Tibial artery (tissue), 4 donors: ENCODE data around the gene LIFR.

Experiments used
- DNase-seq, 2 donors: peaks; one replicate each; pipeline ENCODE4 v3.0.0-alpha.2; 2019
- H3K27ac ChIP-seq, 2 donors: fragments of 200-600 bp; sonication (generic) in 1 of 2; 1 replicate in 1 of 2; 2 replicates in 1 of 2; pipeline ENCODE4 v1.5.1; 2018 to 2019; ENCODE audit warnings: mild to moderate bottlenecking in 1 of 2
- H3K27me3 ChIP-seq, 2 donors: fragments of 200-600 bp; sonication (generic) in 1 of 2; one replicate each; pipeline versions ENCODE4 v1.5.1 to v1.6.0; 2016 to 2019
- H3K36me3 ChIP-seq, 3 donors: fragments of 200-600 bp; sonication (generic) in 2 of 3; one replicate each; pipeline ENCODE4 v1.5.1; 2016 to 2019; ENCODE audit warnings: mild to moderate bottlenecking in 2 of 3
- H3K4me1 ChIP-seq, 4 donors: fragments of 200-600 bp; sonication (generic) in 2 of 4; 1 replicate in 3 of 4; 2 replicates in 1 of 4; pipeline ENCODE4 v1.5.1; 2016 to 2019
- H3K4me3 ChIP-seq, 2 donors: fragments of 200-600 bp; sonication (generic) in 1 of 2; 1 replicate in 1 of 2; 2 replicates in 1 of 2; pipeline ENCODE4 v1.5.1; 2018 to 2019; ENCODE audit warnings: mild to moderate bottlenecking in 2 of 2
- H3K9me3 ChIP-seq, 3 donors: fragments of 200-600 bp; sonication (generic) in 1 of 3; one replicate each; pipeline ENCODE4 v1.5.1; 2016 to 2019
- CTCF ChIP-seq, 2 experiments: fragments of 200-600 bp in 1 of 2; fragments of 450-650 bp in 1 of 2; IDR thresholded peaks; one replicate each; pipeline ENCODE4 v1.5.1; 2017 to 2019; ENCODE audit warnings: antibody characterized with exemption in 2 of 2, mild to moderate bottlenecking in 1 of 2, moderate library complexity in 1 of 2
- intact Hi-C: fragments of 100-400 bp; cut with DNase I; formaldehyde crosslinking; loops from one replicate; pipeline ENCODE4 v1.15.0; 2023; ENCODE audit warnings: low total_unique reads

The LIFR gene

DNA sequence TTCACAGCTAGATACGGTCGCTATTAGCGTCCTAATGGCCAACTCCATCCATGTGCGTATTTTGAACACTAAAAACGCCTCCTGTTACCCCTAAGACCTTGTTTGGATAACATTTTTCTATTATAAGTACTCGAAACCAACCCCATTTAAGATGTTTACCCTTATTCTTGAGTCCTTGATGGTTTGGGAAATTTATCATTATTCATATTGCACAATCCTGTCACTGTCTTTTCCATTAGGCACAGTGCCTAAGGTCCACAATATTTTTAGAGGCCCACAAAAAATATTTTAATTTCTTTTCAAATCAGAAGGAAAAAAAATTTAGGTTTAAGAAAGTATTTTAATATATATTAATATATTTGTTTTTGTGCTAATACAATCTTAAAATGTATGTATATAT is 1.3 kb upstream of the LIFR start:
- Histone ChIP-seq H3K4me1 (peaks cover 0 to 30% (median 6%) of the 10 kb centered on the region in 4 donors), H3K4me3 (peak overlapping the region; percentile 72 to 90)
- intact Hi-C loops: loop anchor here (5.0 to 10.0 kb wide), 2 partner anchors 110 to 227 kb away; no protein-coding TSS in a partner anchor

DNA sequence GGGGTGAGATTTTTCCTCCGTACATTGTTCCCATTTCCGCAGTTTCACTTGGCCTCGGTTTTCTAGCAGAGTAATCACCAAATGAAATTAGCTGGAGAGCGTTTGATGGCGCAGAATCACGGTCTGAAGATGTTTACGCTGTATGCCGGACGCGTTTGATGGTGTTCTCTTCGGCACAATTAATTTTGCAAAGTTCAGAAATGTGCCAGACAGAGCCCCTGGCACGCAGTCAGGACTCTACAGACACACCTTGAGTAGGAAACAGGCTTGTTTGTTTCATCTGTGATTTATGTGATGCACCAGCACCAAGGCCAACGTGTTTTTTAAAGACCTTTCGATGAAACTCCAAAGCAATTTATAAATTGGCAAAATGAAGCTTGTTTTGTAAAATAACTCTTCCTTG is 863 bp upstream of the LIFR start:
- DNase-seq: no peak
- no peak for TF ChIP-seq CTCF (IDR thresholded peaks at IDR 0.05)
- no peaks in the 10 kb centered on the region for H3K9me3 ChIP-seq
- peak overlapping the region; percentile 72 to 90 for H3K4me3 ChIP-seq
- intact Hi-C loops: loop anchor here (5.0 to 10.0 kb wide), 2 partner anchors 110 to 227 kb away; no protein-coding TSS in a partner anchor
- H3K36me3 ChIP-seq: no peaks in the 10 kb centered on the region
- no peaks in the 10 kb centered on the region for H3K27me3 ChIP-seq
- peaks cover 0 to 35% (median 6%) of the 10 kb centered on the region in 4 donors for H3K4me1 ChIP-seq
- H3K27ac ChIP-seq: peak overlapping the region; percentile 99

More for the DNA sequence above, 1.3 kb upstream of the LIFR start:
- no peaks in the 10 kb centered on the region for H3K9me3 ChIP-seq
- peak overlapping the region; percentile 99 for H3K27ac ChIP-seq
- H3K27me3 ChIP-seq: no peaks in the 10 kb centered on the region
- TF ChIP-seq CTCF (IDR thresholded peaks at IDR 0.05): no peak
- no peak for DNase-seq
- no peaks in the 10 kb centered on the region for H3K36me3 ChIP-seq

- intact Hi-C loops: loop anchor here (5.0 to 10.0 kb wide), 2 partner anchors 109 to 229 kb away; no protein-coding TSS in a partner anchor
- H3K9me3 ChIP-seq: no peaks in the 10 kb centered on the region
- no peak for TF ChIP-seq CTCF (IDR thresholded peaks at IDR 0.05)
- peak overlapping the region; percentile 99 for H3K27ac ChIP-seq
- H3K27me3 ChIP-seq: no peaks in the 10 kb centered on the region
- H3K4me3 ChIP-seq: peak overlapping the region; percentile 72 to 90
- H3K4me1 ChIP-seq: peaks cover 0 to 47% (median 8%) of the 10 kb centered on the region in 4 donors
- H3K36me3 ChIP-seq: no peaks in the 10 kb centered on the region
- no peak for DNase-seq
Measured at GRCh38 chr5:38556088-38556598, 303 bp downstream of the LIFR start.

DNA sequence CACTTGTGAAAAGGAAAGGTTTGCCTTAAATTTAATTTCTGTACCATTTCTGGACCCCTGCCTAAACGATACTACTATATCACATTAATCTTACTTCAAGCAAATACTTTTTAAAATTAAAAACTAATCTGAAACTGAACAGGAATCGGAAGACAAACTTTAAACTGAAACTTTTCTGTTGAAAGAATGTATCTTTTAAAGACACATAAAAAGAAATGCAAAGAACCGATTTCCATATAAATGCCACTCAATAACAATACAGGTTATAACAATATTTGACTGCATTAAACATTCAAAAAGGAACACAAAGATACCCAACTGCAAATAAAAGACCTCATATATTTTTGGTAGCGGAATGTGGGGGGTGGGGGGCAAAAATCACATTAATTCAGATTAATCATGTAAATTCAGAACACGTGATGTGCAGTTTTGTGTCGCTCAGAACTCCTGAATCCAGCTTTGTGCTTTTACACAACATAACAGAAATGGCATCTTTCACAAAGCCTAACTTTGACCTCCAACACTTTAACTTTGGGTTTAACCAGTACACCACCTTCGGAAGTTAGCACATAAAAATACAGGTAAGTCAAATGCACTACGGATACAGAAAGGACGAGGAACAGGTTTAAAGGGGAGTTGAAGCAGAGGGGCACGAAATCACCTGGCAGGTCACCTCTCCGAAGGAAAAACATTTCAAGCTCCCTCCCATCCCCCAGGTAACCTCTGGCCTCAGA is 925 bp downstream of the LIFR start:
- intact Hi-C loops: loop anchor here (5.0 to 10.0 kb wide), 2 partner anchors 108 to 229 kb away; no protein-coding TSS in a partner anchor
- TF ChIP-seq CTCF (IDR thresholded peaks at IDR 0.05): no peak
- Histone ChIP-seq H3K36me3 (no peaks in the 10 kb centered on the region), H3K27ac (peak overlapping the region; percentile 99), H3K4me1 (peaks cover 0 to 53% (median 9%) of the 10 kb centered on the region in 4 donors), H3K9me3 (no peaks in the 10 kb centered on the region), H3K4me3 (peak overlapping the region; percentile 72 to 90), H3K27me3 (no peaks in the 10 kb centered on the region)
- DNase-seq: no peak

- Histone ChIP-seq H3K4me3 (peak overlapping the region; percentile 72 to 90), H3K36me3 (no peaks in the 10 kb centered on the region), H3K4me1 (peaks cover 0 to 60% (median 10%) of the 10 kb centered on the region in 4 donors), H3K27me3 (no peaks in the 10 kb centered on the region), H3K9me3 (no peaks in the 10 kb centered on the region), H3K27ac (peak overlapping the region; percentile 99)
- no peak for DNase-seq
- no peak for TF ChIP-seq CTCF (IDR thresholded peaks at IDR 0.05)
- intact Hi-C loops: loop anchor here (5.0 to 10.0 kb wide), 2 partner anchors 108 to 230 kb away; no protein-coding TSS in a partner anchor
Measured at GRCh38 chr5:38554861-38555260, 1.6 kb downstream of the LIFR start.
